Hepatocyte (in vitro differentiated cells): ENCODE measurements around the gene DHRS3. TPM values are rescaled to one million over a fixed set of nuclear protein-coding genes. Genes with fewer than 3 reads are reported as not detected.

Experiments
- DNase-seq: peaks from one replicate; pipeline ENCODE4 v3.0.0-alpha.2; 2016; ENCODE audit warnings: low spot score
- H2AFZ ChIP-seq: fragments of 200-600 bp; sonication (generic); 2 replicates; pipeline ENCODE4 v1.6.0; 2016; ENCODE audit warnings: antibody characterized with exemption, mild to moderate bottlenecking
- H3K27ac ChIP-seq: fragments of 200-600 bp; sonication (generic); 2 replicates; pipeline ENCODE4 v1.5.1; 2016; ENCODE audit warnings: mild to moderate bottlenecking
- H3K27me3 ChIP-seq: fragments of 200-600 bp; sonication (generic); 2 replicates; pipeline ENCODE4 v1.6.1; 2016
- H3K36me3 ChIP-seq: fragments of 200-600 bp; sonication (generic); replicated peaks from 2 replicates; pipeline ENCODE4 v1.5.1; 2016; ENCODE audit warnings: low read depth; ENCODE audit not compliant: insufficient read depth
- H3K4me1 ChIP-seq: fragments of 200-600 bp; sonication (generic); 2 replicates; pipeline ENCODE4 v1.5.1; 2016; ENCODE audit warnings: mild to moderate bottlenecking, moderate library complexity; ENCODE audit not compliant: insufficient read depth
- H3K4me2 ChIP-seq: fragments of 200-600 bp; sonication (generic); 2 replicates; pipeline ENCODE4 v1.6.0; 2016
- H3K4me3 ChIP-seq: fragments of 200-600 bp; sonication (generic); 2 replicates; pipeline ENCODE4 v1.5.1; 2016; ENCODE audit warnings: mild to moderate bottlenecking
- H3K79me2 ChIP-seq: fragments of 200-600 bp; sonication (generic); 2 replicates; pipeline ENCODE4 v1.6.0; 2017; ENCODE audit warnings: mild to moderate bottlenecking
- H3K9me2 ChIP-seq: fragments of 200-600 bp; sonication (generic); replicated peaks from 2 replicates; pipeline ENCODE4 v1.6.0; 2017; ENCODE audit warnings: mild to moderate bottlenecking; ENCODE audit not compliant: insufficient read depth
- H3K9me3 ChIP-seq: fragments of 200-600 bp; sonication (generic); 2 replicates; pipeline ENCODE4 v1.5.1; 2016; ENCODE audit warnings: low read depth, mild to moderate bottlenecking
- H4K20me1 ChIP-seq: fragments of 200-600 bp; sonication (generic); 2 replicates; pipeline ENCODE4 v1.6.0; 2016; ENCODE audit warnings: mild to moderate bottlenecking; ENCODE audit not compliant: insufficient read depth, poor library complexity, severe bottlenecking
- CTCF ChIP-seq: fragments of 200-600 bp; sonication (generic); IDR thresholded peaks from 2 replicates; pipeline ENCODE4 v1.5.1; 2016; ENCODE audit warnings: antibody characterized with exemption, mild to moderate bottlenecking; ENCODE audit not compliant: poor library complexity
- EZH2 ChIP-seq: fragments of 200-600 bp; sonication (generic); IDR thresholded peaks from 2 replicates; pipeline ENCODE4 v1.6.1; 2016; ENCODE audit warnings: antibody characterized with exemption, mild to moderate bottlenecking, borderline replicate concordance
- EZH2phosphoT487 ChIP-seq: fragments of 200-600 bp; sonication (generic); IDR thresholded peaks from one replicate; pipeline ENCODE4 v1.6.1; 2018; ENCODE audit warnings: antibody characterized with exemption, mild to moderate bottlenecking, low read depth, moderate library complexity; ENCODE audit not compliant: unreplicated experiment, severe bottlenecking
- WGBS: methylation state at CpG from one replicate; pipeline ENCODE4 v1.1.6; 2016; ENCODE audit warnings: low lambda C conversion rate; ENCODE audit errors: missing lambda C conversion rate; 5-methylcytosine and 5-hydroxymethylcytosine counted together
- polyA plus RNA-seq: library from polyadenylated mRNA; unstranded; fragments of >200 nt; fragmentation: Nextera tagmentation; extraction: Ambion mirVana; gene quantifications from 2 replicates; pipeline ENCODE4 v1.2.1, GENCODE V29; 2016
- total RNA-seq: library from RNA; depleted of rRNA; stranded (reverse); fragments of >200 nt; gene quantifications from 2 replicates; pipeline ENCODE4 v1.2.3, GENCODE V29; 2014

Gene DHRS3
- total and polyA plus RNA-seq, 2 experiments from 2014 or later, result 75.9 to 103 TPM

GRCh38 chr1:12640958-12641272 lies 22.9 kb upstream of the DHRS3 start:
- DNase-seq, result no peak
- Histone ChIP-seq H3K9me2 (no peaks in the 10 kb centered on the region), H3K36me3 (no peaks in the 10 kb centered on the region)

GRCh38 chr1:12640237-12640957 lies 22.4 kb upstream of the DHRS3 start:
- Histone ChIP-seq H2AFZ (no peak overlapping the region), H3K4me2 (no peak overlapping the region), H3K27ac (no peak overlapping the region), H3K79me2 (no peaks in the 10 kb centered on the region), H4K20me1 (no peaks in the 10 kb centered on the region), H3K36me3 (no peaks in the 10 kb centered on the region), H3K4me1 (no peaks in the 10 kb centered on the region), H3K9me3 (no peaks in the 10 kb centered on the region), H3K9me2 (no peaks in the 10 kb centered on the region), H3K4me3 (no peak overlapping the region), H3K27me3 (no peaks in the 10 kb centered on the region)
- TF ChIP-seq CTCF (no peak), EZH2 (no peak), EZH2phosphoT487 (no peak)
- no peak for DNase-seq
- 95% methylated on average over 7 of the region's 7 CpGs for WGBS

More at GRCh38 chr1:12640958-12641272, 22.9 kb upstream of the DHRS3 start:
- H3K27me3 ChIP-seq, result no peaks in the 10 kb centered on the region
- H3K4me2 ChIP-seq, result no peak overlapping the region
- no peak overlapping the region for H2AFZ ChIP-seq
- TF ChIP-seq EZH2phosphoT487 (no peak), EZH2 (no peak), CTCF (no peak)
- H3K9me3 ChIP-seq, result no peaks in the 10 kb centered on the region
- no peak overlapping the region for H3K27ac ChIP-seq
- no peaks in the 10 kb centered on the region for H4K20me1 ChIP-seq
- H3K4me1 ChIP-seq, result no peaks in the 10 kb centered on the region
- no peaks in the 10 kb centered on the region for H3K79me2 ChIP-seq
- H3K4me3 ChIP-seq, result no peak overlapping the region

- H3K9me2 ChIP-seq, result no peaks in the 10 kb centered on the region
- TF ChIP-seq CTCF (no peak), EZH2 (no peak), EZH2phosphoT487 (no peak)
- no peak overlapping the region for H3K4me2 ChIP-seq
- no peaks in the 10 kb centered on the region for H3K27me3 ChIP-seq
- no peak overlapping the region for H3K27ac ChIP-seq
- no peaks in the 10 kb centered on the region for H3K9me3 ChIP-seq
- no peaks in the 10 kb centered on the region for H3K79me2 ChIP-seq
- no peaks in the 10 kb centered on the region for H3K36me3 ChIP-seq
- no peaks in the 10 kb centered on the region for H3K4me1 ChIP-seq
- DNase-seq, result no peak
- WGBS, result 96% methylated on average over 8 of the region's 8 CpGs
- no peaks in the 10 kb centered on the region for H4K20me1 ChIP-seq
- H3K4me3 ChIP-seq, result no peak overlapping the region
- no peak overlapping the region for H2AFZ ChIP-seq
Measured at GRCh38 chr1:12637693-12638092, 19.7 kb upstream of the DHRS3 start.
